HG02798 (cell line): ENCODE measurements around the gene DDX28.
"Not testable (repeated sequence)": the region's sequence is repeated elsewhere in the genome, so short reads cannot be mapped to it uniquely, and the experiment has no call there.

Source experiments
- ATAC-seq: cut with Tn5 transposase; IDR thresholded peaks from one replicate; pipeline ENCODE4 v1.9.1; 2021; ENCODE audit warnings: mild to moderate bottlenecking; ENCODE audit not compliant: unreplicated experiment, poor library complexity

Gene DDX28

GRCh38 chr16:68040506-68041288 is 17.7 kb upstream of the DDX28 start:
- ATAC-seq, result peak; percentile 83

GRCh38 chr16:68037841-68038597 is 15.0 kb upstream of the DDX28 start:
- no peak for ATAC-seq

- no peak for ATAC-seq
These were observed 12.2 kb upstream of the DDX28 start for GRCh38 chr16:68035227-68035626.

GRCh38 chr16:68033101-68033500 is 10.1 kb upstream of the DDX28 start:
- ATAC-seq, result no peak

- ATAC-seq, result no peak
These were observed 8.9 kb upstream of the DDX28 start for GRCh38 chr16:68031951-68032350.

- not testable (repeated sequence) for ATAC-seq
These were observed 7.1 kb upstream of the DDX28 start for GRCh38 chr16:68030108-68030507.

- ATAC-seq, result no peak
These were observed 6.0 kb upstream of the DDX28 start for GRCh38 chr16:68028996-68029395.

GRCh38 chr16:68022278-68022727 is 729 bp downstream of the DDX28 start:
- peak; percentile 14 for ATAC-seq

- ATAC-seq, result no peak
These were observed 1.5 kb downstream of the DDX28 start for GRCh38 chr16:68021490-68021889.

- ATAC-seq, result no peak
These were observed 3.8 kb downstream of the DDX28 start for GRCh38 chr16:68019167-68019680.

GRCh38 chr16:68015681-68016080 is 7.4 kb downstream of the DDX28 start, which contains the start of gene DPEP2NB:
Gene DPEP2NB (minus strand): TSS chr16:68015911. CDS start chr16:68015770, 141 bp downstream.
- ATAC-seq, result no peak

GRCh38 chr16:68013440-68013839 is 9.6 kb downstream of the DDX28 start:
- ATAC-seq, result no peak

GRCh38 chr16:68009872-68010271 is 13.2 kb downstream of the DDX28 start:
- ATAC-seq, result not testable (repeated sequence)

- no peak for ATAC-seq
These were observed 13.8 kb downstream of the DDX28 start for GRCh38 chr16:68009157-68009735.

- ATAC-seq, result no peak
These were observed 17.2 kb downstream of the DDX28 start for GRCh38 chr16:68005786-68006286.

- ATAC-seq, result no peak
These were observed 17.8 kb downstream of the DDX28 start for GRCh38 chr16:68005211-68005610.

GRCh38 chr16:68003031-68003430 is 20.0 kb downstream of the DDX28 start:
- ATAC-seq, result no peak

- ATAC-seq, result no peak
These were observed 22.6 kb downstream of the DDX28 start for GRCh38 chr16:68000450-68000849.

- ATAC-seq, result no peak
These were observed 23.0 kb downstream of the DDX28 start for GRCh38 chr16:67999985-68000384.

GRCh38 chr16:67998779-67999688 is 24.0 kb downstream of the DDX28 start, which contains the start of gene DPEP2:
Gene DPEP2 (minus strand): TSS chr16:67999484. CDS start chr16:67993212, 6,272 bp downstream.
- ATAC-seq, result not testable (repeated sequence)
